Cardiac muscle cell (in vitro differentiated cells and primary cell): ENCODE results near the gene DPYD. TPM values are rescaled to one million over a fixed set of nuclear protein-coding genes. Genes with fewer than 3 reads are reported as not detected.

Experiments used
- DNase-seq, 2 donors: peaks; one replicate each; pipeline versions ENCODE4 v3.0.0 to v3.0.0-alpha.2; 2010 to 2017; ENCODE audit warnings: low read depth in 1 of 2, low spot score in 1 of 2
- H3K27ac ChIP-seq: fragments of 200-600 bp; sonication (generic); 2 replicates; pipeline ENCODE4 v1.5.1; 2016
- H3K27me3 ChIP-seq: fragments of 200-600 bp; sonication (generic); 2 replicates; pipeline ENCODE4 v1.6.0; 2016; ENCODE audit warnings: control low read depth
- H3K36me3 ChIP-seq: fragments of 200-600 bp; sonication (generic); 2 replicates; pipeline ENCODE4 v1.5.1; 2016; ENCODE audit warnings: control low read depth
- H3K4me1 ChIP-seq: fragments of 200-600 bp; sonication (generic); 2 replicates; pipeline ENCODE4 v1.8.1; 2017; ENCODE audit warnings: low read depth, mild to moderate bottlenecking, mixed run types
- H3K4me3 ChIP-seq: fragments of 200-600 bp; sonication (generic); 2 replicates; pipeline ENCODE4 v1.5.1; 2016; ENCODE audit warnings: mild to moderate bottlenecking
- H3K9me3 ChIP-seq: fragments of 200-600 bp; sonication (generic); 2 replicates; pipeline ENCODE4 v1.5.1; 2017; ENCODE audit warnings: low read depth, mild to moderate bottlenecking, control low read depth
- CTCF ChIP-seq: IDR thresholded peaks from 2 replicates; pipeline ENCODE4 v1.5.1; 2012; ENCODE audit warnings: low read depth, mild to moderate bottlenecking, low read length
- polyA plus RNA-seq: library from polyadenylated mRNA; unstranded; fragments of >200 nt; fragmentation: Nextera tagmentation; extraction: Ambion mirVana; gene quantifications from 2 replicates; pipeline ENCODE4 v1.2.1, GENCODE V29; 2016
- total RNA-seq: library from RNA; depleted of rRNA; stranded (reverse); fragments of >200 nt; gene quantifications from 2 replicates; pipeline ENCODE4 v1.2.3, GENCODE V29; 2016

The DPYD gene
- total and polyA plus RNA-seq, 2 experiments from 2014 or later = 0.66 to 2.0 TPM

DNA sequence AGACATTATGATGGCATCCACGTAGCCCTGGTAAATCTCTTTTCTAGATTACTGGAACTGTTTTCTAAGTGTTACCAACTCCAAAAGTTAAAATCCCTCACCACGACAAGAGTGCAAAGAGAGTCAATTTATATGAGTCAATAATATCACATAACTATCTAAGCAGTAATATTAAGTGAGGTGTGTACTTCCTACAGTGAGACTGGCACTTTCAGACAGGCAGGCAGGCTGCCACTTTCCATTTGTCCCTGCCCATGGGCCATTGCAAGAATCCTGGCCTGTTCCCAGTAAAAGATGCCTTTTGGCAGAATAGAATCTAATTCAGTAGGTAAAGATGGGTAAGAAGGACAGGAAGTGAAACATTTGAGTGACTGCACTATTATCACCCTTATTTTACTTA is 843.6 kb downstream of the DPYD start:
- Histone ChIP-seq H3K4me1 (no peaks in the 10 kb centered on the region), H3K27ac (no peak overlapping the region)

GRCh38 chr1:97074771-97075170 is 846.1 kb downstream of the DPYD start:
- Histone ChIP-seq H3K36me3 (no peaks in the 10 kb centered on the region), H3K27ac (no peak overlapping the region), H3K27me3 (no peaks in the 10 kb centered on the region), H3K9me3 (no peaks in the 10 kb centered on the region), H3K4me1 (no peaks in the 10 kb centered on the region), H3K4me3 (no peak overlapping the region)
- TF ChIP-seq CTCF = no peak
- no peak for DNase-seq

More for the DNA sequence above, 843.6 kb downstream of the DPYD start:
- no peak overlapping the region for H3K4me3 ChIP-seq
- no peaks in the 10 kb centered on the region for H3K27me3 ChIP-seq
- TF ChIP-seq CTCF = no peak
- H3K36me3 ChIP-seq = no peaks in the 10 kb centered on the region
- H3K9me3 ChIP-seq = no peaks in the 10 kb centered on the region
- DNase-seq = no peak

GRCh38 chr1:97073936-97074335 is 846.9 kb downstream of the DPYD start:
- no peak overlapping the region for H3K4me3 ChIP-seq
- H3K27me3 ChIP-seq = no peaks in the 10 kb centered on the region
- H3K4me1 ChIP-seq = no peaks in the 10 kb centered on the region
- H3K9me3 ChIP-seq = no peaks in the 10 kb centered on the region
- TF ChIP-seq CTCF = no peak
- H3K27ac ChIP-seq = no peak overlapping the region
- H3K36me3 ChIP-seq = no peaks in the 10 kb centered on the region
- no peak for DNase-seq

DNA sequence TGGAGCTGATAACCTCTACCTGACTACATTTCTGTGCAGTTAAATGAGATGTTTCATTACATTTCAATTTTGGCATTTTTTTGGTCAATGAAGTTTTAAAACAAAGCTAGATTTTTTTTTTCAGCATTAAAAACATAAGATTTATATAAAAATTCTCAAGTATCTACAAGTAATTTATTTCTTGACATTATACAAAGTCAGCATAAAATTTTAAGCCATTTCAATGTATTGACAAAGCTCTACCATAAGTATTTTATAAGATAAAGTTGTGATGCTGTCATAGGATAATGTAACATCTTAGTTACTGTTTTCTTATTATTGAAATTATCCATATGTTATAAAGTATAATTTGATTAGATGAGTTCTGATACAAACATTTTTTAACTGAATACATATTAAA is 847.7 kb downstream of the DPYD start:
- Histone ChIP-seq H3K4me3 (no peak overlapping the region), H3K9me3 (no peaks in the 10 kb centered on the region), H3K36me3 (no peaks in the 10 kb centered on the region), H3K27ac (no peak overlapping the region), H3K27me3 (no peaks in the 10 kb centered on the region), H3K4me1 (no peaks in the 10 kb centered on the region)
- TF ChIP-seq CTCF = no peak
- no peak for DNase-seq

GRCh38 chr1:97071173-97071572 is 849.7 kb downstream of the DPYD start:
- Histone ChIP-seq H3K27me3 (no peaks in the 10 kb centered on the region), H3K4me1 (no peaks in the 10 kb centered on the region), H3K9me3 (no peaks in the 10 kb centered on the region), H3K36me3 (no peaks in the 10 kb centered on the region), H3K4me3 (no peak overlapping the region), H3K27ac (no peak overlapping the region)
- DNase-seq = no peak
- TF ChIP-seq CTCF = no peak

- Histone ChIP-seq H3K27me3 (no peaks in the 10 kb centered on the region), H3K27ac (no peak overlapping the region), H3K4me3 (no peak overlapping the region), H3K9me3 (no peaks in the 10 kb centered on the region), H3K36me3 (no peaks in the 10 kb centered on the region), H3K4me1 (no peaks in the 10 kb centered on the region)
- peak in 1 of 2 donors; percentile 34 for DNase-seq
- TF ChIP-seq CTCF = no peak
These were observed 850.5 kb downstream of the DPYD start for GRCh38 chr1:97070376-97070775.
